T-helper 22 cell (primary cell): Measurements from ENCODE around the gene ALPK1.
"Not testable (repeated sequence)": the region's sequence is repeated elsewhere in the genome, so short reads cannot be mapped to it uniquely, and the experiment has no call there.

Source experiments
- DNase-seq: peaks from one replicate; pipeline ENCODE4 v3.0.0-alpha.2; 2020; ENCODE audit warnings: low read depth

Gene ALPK1

GRCh38 chr4:112379306-112379705 is 82.1 kb downstream of the ALPK1 start:
- DNase-seq, result no peak

GRCh38 chr4:112381996-112382692 is 85.0 kb downstream of the ALPK1 start:
- DNase-seq, result no peak

GRCh38 chr4:112386071-112386470 is 88.9 kb downstream of the ALPK1 start:
- DNase-seq, result no peak

GRCh38 chr4:112402098-112402497 is 104.9 kb downstream of the ALPK1 start:
- no peak for DNase-seq

GRCh38 chr4:112403101-112403945 is 106.2 kb downstream of the ALPK1 start:
- no peak for DNase-seq

GRCh38 chr4:112410364-112410763 is 113.2 kb downstream of the ALPK1 start:
- no peak for DNase-seq

- no peak for DNase-seq
These were observed 113.6 kb downstream of the ALPK1 start for GRCh38 chr4:112410804-112411203.

GRCh38 chr4:112411781-112412550 is 114.8 kb downstream of the ALPK1 start:
- no peak for DNase-seq

- no peak for DNase-seq
These were observed 119.3 kb downstream of the ALPK1 start for GRCh38 chr4:112416464-112416863.

- DNase-seq, result no peak
These were observed 120.9 kb downstream of the ALPK1 start for GRCh38 chr4:112418092-112418491.

GRCh38 chr4:112421911-112422310 is 124.7 kb downstream of the ALPK1 start:
- no peak for DNase-seq

- DNase-seq, result no peak
These were observed 125.5 kb downstream of the ALPK1 start for GRCh38 chr4:112422644-112423043.

- DNase-seq, result no peak
These were observed 126.4 kb downstream of the ALPK1 start for GRCh38 chr4:112423591-112423990.

GRCh38 chr4:112425823-112426222 is 128.7 kb downstream of the ALPK1 start:
- no peak for DNase-seq

- no peak for DNase-seq
These were observed 129.2 kb downstream of the ALPK1 start for GRCh38 chr4:112426416-112426815.

- no peak for DNase-seq
These were observed 134.0 kb downstream of the ALPK1 start for GRCh38 chr4:112431158-112431557.

- DNase-seq, result no peak
These were observed 139.8 kb downstream of the ALPK1 start for GRCh38 chr4:112436987-112437386.

GRCh38 chr4:112442226-112442625 is 145.1 kb downstream of the ALPK1 start:
- not testable (repeated sequence) for DNase-seq

- no peak for DNase-seq
These were observed 151.3 kb downstream of the ALPK1 start for GRCh38 chr4:112448306-112449132.

- no peak for DNase-seq
These were observed 152.5 kb downstream of the ALPK1 start for GRCh38 chr4:112449708-112450107.

- DNase-seq, result no peak
These were observed 153.9 kb downstream of the ALPK1 start for GRCh38 chr4:112451104-112451503.

GRCh38 chr4:112451831-112452230 is 154.7 kb downstream of the ALPK1 start:
- no peak for DNase-seq
